Embryonic facial prominence (tissue), 1 donor: Measurements from ENCODE around the gene PRKD1.

Experiments used
- DNase-seq: peaks from one replicate; pipeline ENCODE4 v3.0.0-alpha.2; 2016; ENCODE audit errors: extremely low spot score

PRKD1 gene

DNA sequence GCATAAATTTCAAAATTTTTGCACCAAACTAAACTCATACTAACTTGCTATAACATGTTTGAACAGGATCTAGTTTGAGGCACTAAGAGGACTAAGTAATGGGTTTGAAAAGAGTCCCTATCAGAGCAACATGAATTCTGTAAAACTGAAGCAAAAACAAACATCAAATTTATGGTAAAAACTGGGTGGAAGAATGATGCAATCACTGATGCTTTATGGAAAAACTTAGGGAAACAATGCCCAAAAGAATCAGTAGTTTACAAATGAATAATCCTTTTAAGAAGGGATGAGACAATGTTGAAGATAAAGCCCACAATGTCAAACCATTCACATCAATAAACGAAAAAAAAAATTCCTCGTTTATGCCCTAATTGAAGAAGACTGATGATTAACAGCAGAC, 88.9 kb downstream of the PRKD1 start:
- DNase-seq, result no peak

DNA sequence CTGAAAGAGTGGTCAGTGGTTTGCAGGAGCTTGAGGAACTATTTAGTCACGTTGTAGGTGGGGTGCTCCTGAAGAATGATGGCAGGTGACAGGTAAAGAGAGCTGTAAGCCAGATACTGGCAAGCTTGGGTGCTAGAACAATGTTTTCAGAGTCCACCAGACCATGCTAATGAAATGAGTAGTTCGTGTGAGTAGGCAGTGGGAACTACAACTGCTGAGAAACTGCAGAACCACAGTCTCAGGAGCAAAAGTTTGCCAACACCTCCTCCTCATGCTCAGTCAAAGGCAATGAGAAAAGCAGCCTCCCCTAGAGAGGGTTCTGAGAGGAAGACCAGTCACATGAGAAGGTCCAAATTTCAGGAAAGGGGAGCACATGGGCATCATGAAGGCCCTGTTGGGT, 91.3 kb downstream of the PRKD1 start:
- no peak for DNase-seq

DNA sequence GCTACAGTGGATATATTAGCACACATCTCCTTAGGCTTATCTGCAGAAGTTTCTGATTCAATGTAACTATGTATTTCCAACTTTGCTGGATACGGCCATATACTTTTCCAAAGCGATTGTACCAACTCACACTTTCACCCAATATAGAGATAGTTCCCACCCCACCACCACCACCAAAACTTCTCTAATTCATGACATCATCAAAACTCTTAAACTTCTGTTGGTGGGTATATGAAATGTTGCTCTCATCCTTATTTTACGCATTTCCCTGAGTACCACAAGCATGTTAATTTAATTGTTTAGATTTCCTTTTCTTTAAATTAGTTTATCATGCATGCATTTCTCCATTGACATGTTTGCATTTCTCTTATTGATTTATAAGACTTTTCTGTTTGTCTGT, 95.6 kb downstream of the PRKD1 start:
- no peak for DNase-seq

DNA sequence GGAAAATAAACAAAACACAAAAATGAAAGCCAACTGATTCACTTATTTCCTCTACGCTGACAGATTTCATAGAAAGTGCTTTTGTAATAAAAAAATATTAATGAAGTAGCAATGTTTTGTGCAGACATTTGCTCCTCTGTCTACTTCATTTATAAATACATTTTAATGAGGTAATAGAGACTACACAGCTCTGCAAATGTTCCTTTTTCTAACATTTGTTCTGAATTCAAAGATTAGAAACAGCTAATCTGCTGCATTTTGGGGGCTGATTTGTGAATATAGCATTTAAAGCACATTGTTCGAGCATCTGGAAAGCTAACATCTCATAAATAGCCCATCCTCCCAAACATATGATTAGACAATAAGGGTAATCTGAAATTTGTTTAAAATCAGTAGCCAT, 97.8 kb downstream of the PRKD1 start:
- no peak for DNase-seq

DNA sequence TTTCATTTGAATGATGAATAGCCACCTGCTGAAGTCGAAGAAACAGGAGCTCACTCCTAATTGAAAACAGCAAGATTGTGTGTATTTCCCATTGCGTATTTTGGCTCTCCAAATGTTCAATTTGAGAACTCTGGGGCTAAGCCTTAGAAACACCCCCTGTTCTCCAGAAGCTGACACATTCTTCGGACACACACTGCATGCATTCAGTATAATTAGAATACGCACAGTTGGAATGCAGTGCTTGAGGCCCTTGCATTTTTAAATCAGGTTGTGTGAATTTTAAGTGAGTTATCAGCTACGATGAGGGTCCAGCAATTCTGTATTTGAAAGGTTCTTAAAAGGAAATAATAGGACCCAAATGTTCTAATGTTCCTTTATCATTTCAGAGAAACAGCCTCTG, 103.8 kb downstream of the PRKD1 start:
- DNase-seq, result no peak

DNA sequence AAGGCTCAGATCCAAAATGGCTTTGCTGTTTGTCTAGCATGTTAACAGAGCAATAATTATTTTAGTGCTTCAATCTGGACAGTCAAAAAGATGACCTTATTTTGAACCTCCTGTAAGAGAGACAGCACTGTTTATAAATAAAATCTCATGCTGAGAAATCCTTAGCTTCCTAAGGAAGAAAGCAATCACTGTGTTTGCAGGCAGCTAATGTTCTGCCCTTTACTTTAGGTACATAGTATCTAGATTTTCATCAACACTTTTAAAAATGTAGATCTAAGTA, 105.3 kb downstream of the PRKD1 start:
- DNase-seq, result no peak

DNA sequence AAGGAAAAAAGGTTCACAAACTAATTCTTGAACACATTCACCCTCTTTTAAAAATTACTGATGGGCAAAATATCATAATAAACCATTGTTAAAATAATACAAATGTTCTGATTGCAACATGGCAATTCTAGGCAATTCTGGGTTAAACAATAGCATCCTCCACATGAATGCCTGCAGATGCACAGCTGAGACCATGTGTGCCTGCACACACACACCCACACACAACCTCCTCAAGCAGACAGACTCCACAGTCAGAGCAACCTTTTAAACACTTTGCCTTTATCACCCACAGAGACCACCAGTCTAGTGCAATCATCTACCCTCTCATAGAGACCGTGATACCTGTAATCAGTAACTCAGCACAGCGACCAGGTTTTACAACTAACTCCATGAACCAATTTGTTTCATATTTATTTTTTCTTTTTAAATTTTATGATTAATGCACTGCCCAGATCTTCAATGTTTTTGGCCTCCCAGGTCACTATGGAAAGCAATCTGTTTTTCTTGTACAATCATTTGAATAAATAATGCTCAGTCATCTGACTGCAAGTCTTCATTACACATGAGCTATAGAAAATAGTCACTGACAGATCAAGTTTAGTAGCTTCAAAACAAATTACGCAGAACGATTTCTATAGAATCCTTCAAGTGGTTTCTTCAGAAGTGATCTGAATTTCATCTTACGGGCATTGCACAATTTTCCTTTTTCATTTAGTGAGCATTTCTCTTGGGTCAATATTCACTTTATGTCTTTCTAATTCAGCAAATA, 105.8 kb downstream of the PRKD1 start:
- no peak for DNase-seq

DNA sequence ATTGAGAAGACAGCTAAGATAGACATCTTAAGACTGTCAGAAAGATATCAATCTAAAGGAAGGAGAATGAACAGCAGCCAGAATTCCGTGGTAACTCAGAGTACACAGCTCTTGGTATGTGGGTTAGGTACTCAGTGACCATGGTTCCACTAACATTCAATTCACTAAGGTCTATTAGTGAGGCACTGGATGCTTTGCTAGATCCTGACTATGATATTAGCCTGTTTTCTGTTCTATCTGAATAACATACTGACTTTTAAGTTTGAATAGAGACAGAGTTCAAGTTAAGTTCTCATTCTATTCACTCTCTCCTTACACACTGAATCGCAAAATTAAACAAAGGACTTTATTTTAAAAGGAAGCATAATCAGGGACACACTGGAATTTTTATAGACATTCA, 106.4 kb downstream of the PRKD1 start:
- no peak for DNase-seq

DNA sequence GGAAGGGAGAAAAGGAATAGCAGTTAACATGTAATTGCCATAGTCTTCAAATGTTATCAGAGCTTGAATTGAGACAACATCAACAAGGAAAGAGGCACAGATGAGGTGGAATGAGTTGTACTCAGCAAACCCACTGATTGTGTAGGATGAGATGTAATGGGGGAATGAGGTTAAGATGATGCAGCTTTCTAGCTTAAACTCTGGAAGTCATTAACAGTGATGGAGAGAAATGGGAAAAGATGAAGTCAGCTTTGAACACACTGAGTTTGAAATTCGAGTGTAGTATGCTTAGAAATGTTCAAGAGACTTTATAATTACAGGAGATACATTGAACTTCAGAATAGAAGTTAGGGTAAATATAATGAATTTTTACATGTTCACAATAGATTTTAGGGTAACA, 106.9 kb downstream of the PRKD1 start:
- DNase-seq, result no peak

DNA sequence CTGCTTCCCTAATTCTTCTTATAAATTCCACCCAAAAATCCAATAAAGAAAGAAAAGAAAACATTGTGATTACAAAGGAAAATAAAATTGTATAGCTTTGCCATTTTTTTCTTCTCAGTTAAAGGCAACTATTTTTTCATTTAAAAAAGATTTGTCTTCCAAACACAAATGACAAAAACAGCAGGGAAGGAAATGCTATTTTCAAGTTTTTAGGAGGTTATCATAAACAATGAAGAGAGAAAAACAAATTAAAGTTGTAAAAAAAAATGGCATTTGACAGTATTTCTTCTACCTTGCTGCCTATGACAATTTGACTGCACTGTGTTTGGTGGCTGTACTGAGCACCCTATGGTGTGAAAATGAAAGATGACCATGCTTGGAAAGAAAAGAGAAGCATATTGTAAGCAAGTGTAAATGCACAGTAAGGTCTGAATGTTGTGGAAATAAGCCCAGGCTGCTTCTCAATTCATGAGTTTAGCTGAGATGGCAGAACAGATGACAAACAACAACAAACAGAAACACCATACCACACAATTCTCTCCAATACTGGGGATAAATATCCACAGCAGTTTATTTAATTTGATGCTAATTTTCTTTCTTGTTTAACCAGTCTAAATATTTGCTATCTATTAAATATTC, 109.8 kb downstream of the PRKD1 start:
- no peak for DNase-seq

DNA sequence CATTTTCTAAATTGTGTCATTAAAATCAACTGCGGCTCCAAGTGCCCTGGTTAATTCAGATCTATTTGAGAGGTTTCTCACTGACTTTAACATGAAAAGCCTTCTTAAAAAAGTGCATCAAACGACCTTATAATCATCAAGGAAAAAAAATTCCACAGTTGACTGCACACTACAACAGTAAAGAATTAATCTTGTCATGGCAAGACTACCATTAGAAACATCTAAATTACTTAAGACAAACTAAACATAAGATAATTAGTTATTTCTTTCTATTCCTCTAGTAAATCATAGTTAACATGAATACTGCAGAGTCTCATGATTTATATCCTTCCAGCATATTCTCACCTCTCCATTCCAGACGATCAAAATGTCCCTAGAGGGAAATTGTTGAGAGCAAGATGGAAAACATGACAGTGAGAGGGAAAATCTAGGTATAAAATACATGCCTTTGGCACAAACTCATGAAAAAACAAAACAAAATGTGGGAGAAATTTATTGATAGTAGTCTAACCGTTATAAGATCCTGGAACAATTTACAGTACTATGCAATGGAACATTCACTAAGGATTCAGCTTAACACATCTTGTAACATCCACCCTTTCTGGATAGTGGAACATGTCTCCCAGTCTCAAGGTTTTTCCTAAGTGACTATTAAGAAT, 112.5 kb downstream of the PRKD1 start:
- DNase-seq, result no peak

DNA sequence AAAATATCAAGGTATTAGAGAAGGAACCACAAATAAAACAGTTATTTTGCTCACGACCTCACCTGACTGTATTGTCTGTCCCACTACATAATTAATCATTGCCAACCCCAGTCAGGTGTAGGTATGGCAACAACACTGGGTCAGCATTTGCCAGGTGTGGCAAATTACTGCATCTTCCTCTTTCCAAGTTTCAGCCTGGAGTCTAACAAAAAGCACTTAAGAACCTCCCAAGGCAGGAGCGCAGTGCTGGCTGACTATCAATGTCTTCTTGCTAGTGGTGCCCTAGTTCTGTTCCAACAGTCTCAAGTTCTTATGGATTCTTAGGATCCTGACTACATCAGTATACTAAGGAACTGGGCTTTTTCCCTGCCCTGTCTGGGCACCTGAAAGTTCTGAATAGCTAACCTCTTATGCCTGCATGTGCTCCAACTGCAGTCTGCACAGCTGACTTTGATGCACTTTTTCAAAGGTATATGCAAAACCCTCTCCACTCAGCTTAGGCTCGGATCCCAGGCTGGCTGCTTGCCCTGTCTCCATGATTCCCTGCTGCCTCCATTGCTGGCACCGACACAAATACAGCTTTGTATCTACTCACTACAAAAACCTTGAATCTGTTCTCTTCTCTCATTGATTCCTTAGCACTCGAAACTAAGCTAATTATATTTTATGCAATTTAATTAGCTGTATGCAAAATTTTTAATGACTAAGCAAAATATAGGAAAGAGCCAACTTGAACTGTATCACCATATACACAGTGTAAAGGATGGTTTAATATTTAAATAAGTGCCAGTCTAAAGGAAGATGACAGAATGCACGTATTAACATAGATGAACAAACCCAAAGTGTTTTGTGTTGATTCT, 113.3 kb downstream of the PRKD1 start:
- DNase-seq, result no peak

DNA sequence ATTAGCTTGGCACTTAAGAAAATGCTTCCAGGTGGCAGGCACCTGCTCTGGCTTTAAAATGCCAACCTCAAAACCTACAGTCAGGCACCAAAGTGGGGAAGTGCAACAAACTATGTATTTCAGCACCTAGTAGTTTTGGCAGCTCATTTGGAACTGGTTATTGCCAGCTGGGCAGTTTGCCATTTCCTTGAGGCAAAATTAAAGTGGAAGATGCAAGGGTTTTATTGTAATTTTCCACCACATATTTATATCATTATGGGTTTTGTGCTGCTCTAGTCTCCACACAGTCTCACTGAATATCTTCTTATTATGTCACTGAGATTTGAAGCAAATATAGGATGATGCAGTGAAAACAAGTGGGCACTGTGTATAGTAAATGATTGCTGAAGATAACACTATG, 117.0 kb downstream of the PRKD1 start:
- no peak for DNase-seq

DNA sequence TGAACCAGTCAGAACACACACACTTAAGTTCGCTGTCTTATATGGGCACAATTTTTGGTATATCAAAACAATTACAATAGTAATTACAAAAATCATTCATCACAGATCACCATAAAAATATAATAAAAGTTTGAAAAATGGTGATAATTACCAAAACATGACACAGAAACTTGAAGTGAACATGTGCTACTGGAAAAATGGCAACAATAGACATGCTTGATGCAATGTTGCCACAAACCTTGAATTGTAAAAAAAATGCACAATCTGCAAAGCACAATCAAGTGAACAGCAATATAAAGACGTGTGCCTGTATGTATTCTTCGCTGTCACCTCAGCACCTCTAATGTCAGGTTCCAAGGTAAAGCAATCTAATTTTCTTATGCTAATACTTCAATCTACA, 117.6 kb downstream of the PRKD1 start:
- DNase-seq, result no peak

DNA sequence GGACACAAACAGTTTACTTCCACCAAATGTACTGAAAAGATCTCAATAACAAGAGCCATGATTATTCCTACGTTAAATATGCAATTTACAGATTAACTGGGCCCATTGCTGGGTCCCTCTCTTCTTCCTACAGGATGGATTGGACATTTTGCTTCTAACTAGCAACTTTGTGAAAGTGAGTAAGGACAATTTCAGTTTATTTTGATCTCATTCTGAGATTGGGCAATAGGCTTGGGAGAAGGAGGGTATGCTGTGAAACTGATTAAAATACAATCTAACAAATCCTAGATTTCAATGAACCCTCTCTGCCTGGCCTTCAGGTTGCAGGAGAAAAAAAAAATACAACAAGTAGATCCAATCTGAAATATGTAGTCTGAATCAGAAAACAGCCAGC, 121.5 kb downstream of the PRKD1 start:
- DNase-seq, result no peak

DNA sequence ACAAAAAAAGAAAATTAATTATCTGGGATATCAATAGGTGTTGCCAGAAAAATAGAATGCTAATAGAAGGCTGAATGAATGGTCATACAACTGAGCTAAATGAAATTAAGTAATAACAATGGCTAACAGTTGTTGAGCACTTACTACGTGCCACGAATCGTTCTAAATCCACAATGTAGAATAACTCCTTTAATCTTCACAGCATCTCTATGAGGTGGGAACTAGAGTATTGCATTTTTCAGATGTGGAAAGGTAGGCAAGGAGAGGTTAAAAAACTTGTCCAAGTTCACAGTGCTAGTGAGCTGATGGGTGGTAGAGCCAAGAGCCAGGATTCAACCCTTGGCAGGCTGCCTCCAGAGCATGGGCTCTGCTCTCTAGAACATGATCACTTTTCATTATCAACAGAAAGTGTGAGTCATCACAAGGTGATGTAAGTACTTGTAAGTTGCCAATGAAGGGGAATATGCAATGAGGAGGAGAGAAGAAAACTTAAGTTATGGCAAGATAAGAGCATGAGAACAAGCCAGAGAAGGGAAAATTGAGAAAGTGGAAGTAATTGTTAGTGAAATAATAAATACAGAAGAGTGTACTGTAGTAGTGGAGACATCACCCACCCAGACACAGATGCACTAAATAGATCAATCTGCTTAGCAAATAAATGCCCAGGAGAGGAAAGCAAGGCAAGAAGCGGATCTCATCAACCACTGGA, 122.1 kb downstream of the PRKD1 start:
- no peak for DNase-seq

DNA sequence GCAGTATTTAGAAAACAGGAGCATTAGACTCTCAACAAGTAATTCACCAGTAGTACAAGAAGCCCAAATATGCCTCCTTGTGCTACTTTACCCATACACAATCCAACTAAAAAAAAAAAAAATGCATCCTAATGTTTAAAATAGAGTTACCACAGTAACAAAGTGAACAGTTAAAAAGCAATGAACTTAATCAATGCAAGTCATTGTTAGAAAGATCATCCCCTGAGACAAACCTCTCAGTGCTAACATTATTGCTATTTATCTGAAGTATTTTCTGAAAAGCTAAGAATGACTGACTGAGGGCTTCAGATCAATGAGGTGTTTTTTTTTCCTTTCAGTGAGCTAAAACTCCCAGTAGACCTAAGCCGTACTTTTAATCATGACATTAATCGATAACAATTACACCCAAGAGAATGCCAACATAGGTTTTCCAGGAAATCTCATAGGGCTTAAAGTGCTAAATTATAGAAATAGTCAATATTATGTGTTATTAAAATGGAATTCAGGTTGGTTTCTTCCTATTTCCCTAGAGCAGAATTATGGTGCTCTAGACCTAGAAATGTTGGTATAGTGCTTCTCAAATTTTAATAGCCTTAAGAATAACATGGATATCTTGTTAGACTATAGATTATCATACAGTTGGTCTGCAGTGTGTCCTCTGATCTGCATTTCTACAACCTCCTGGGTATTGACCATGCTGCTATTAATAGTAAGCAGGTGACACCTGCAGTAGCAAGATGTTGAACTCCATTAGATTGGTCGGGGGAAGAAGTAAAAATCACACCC, 123.0 kb downstream of the PRKD1 start:
- DNase-seq, result no peak

DNA sequence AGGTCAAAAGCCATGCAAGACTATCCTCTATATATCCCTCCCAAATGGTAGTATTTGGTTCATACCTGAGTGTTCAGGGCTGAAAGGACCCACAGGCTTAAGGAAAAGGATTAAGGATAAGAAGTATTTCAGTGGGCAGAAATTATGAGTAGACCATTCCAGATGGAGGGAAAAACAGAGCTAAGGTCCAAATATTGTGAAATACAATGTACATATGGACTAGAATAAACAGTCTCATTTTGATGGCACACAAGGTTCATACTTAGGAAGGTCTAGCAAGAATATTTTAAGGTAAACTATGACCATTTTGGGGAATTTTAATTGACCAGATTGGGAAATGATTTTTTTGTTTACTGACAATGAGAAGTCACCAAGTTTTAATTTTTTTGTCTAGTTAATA, 124.6 kb downstream of the PRKD1 start:
- DNase-seq, result no peak

DNA sequence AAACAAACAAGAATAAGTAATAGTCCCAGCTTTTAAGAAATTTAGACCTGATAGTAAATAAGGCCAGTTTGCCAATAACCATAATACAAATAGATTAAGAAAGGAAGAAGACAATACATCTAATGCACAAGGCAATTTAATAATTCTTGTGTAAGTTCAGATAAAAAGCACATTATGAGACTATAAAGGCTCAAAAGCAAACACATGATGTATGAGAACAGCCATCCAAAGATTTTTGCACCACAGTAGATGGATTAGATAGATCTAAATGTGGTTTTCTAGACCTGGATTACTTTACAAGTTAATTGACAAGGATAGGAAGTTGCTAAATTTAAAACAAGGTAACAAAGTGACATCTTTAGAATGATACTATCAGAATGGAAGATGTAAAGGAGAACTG, 125.4 kb downstream of the PRKD1 start:
- no peak for DNase-seq

DNA sequence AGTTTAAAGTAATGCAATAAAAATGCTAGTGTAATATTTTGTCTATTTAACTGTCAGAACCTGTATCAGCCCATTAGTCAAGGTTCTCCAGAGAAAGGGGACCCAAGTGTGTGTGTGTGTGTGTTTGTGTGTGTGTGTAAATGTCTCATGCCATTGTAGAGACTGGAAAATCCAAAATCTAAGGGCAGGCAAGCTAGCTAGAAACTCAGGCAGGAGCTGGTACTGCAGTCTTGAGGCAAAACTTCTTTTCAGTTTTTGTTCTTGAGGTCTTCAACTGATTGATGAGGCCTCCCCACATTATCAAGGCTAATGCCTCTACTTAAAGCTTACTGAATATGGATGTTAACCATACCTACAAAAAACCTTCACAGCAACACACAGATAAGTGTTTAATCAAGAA, 126.7 kb downstream of the PRKD1 start:
- DNase-seq, result no peak

DNA sequence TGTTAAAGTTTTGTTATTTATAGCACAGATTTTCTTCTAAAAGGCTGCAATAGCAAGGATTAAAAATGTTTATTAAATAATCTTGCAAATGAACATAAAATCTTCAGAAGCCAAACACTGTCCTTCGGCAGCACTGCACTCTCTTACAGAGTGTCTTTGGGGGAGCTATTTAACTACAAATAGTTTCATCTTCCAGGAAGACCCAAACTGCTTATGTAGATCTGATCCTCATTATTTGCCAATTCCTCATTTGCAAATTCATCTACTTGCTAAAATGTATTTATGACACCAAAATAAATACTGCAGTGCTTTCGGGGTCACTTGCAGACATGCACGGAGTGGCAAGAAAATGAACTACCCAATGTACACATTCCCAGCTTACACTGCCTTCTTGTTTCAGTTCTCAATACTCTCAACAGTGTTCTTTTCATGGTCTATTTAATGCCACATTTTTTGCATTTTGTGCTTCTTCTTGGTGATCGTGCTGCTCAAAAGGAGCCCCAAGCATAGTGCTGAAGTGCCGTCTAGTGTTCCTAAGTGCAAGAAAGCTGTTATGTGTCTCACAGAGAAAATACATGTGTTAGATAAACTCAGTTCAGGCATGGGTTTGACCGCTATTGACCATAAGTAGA, 128.1 kb downstream of the PRKD1 start:
- DNase-seq, result no peak
